ENCODE data around the gene FILIP1. TPM values are rescaled to one million over a fixed set of nuclear protein-coding genes. Genes with fewer than 3 reads are reported as not detected.
A peak's percentile ranks its signal among the peaks of the same experiment; 100 is the strongest.

The FILIP1 gene
- total RNA-seq, 4 donors from 2014 or later = 57.5 to 123 (median 93.8) TPM

- TF ChIP-seq POLR2A (IDR thresholded peaks at IDR 0.05) (no peak), CTCF (IDR thresholded peaks at IDR 0.05 in 4 of 5, conservative IDR thresholded peaks at IDR 0.05 in 1 of 5) (no peak)
- Histone ChIP-seq H3K27me3 (no peaks in the 10 kb centered on the region), H3K4me1 (peaks cover 62 to 66% of the 10 kb centered on the region in 2 donors), H3K9me3 (no peaks in the 10 kb centered on the region), H3K36me3 (no peaks in the 10 kb centered on the region), H3K27ac (peak overlapping the region; percentile 53 to 65 (median 60)), H3K4me3 (no peak overlapping the region)
- DNase-seq (no peak), ATAC-seq (peak; percentile 67 to 72)
- intact Hi-C loops (cut with DNase I; ENCODE audit: low total_unique reads) (no loop called here), in situ Hi-C loops (cut with MboI; ENCODE audit: low sequenced_read_pairs in 4 of 4) (no loop called here)
Observed at GRCh38 chr6:75458895-75459294, 34.7 kb downstream of the FILIP1 start.

- H3K4me3 ChIP-seq = no peak overlapping the region
- intact Hi-C loops (cut with DNase I; ENCODE audit: low total_unique reads) = no loop called here
- H3K36me3 ChIP-seq = no peaks in the 10 kb centered on the region
- ATAC-seq = no peak
- H3K9me3 ChIP-seq = no peaks in the 10 kb centered on the region
- DNase-seq = no peak
- H3K4me1 ChIP-seq = peaks cover 14 to 25% of the 10 kb centered on the region in 2 donors
- TF ChIP-seq CTCF (IDR thresholded peaks at IDR 0.05 in 4 of 5, conservative IDR thresholded peaks at IDR 0.05 in 1 of 5) (no peak), POLR2A (IDR thresholded peaks at IDR 0.05) (no peak)
- no peak overlapping the region for H3K27ac ChIP-seq
- in situ Hi-C loops (cut with MboI; ENCODE audit: low sequenced_read_pairs in 4 of 4) = no loop called here
- no peaks in the 10 kb centered on the region for H3K27me3 ChIP-seq
Observed at GRCh38 chr6:75450903-75451302, 42.7 kb downstream of the FILIP1 start.

GRCh38 chr6:75449630-75450206, 43.9 kb downstream of the FILIP1 start:
- Histone ChIP-seq H3K27me3 (no peaks in the 10 kb centered on the region), H3K27ac (peak overlapping the region in 2 of 4 donors; percentile 27 to 36), H3K4me1 (peaks cover 14 to 32% of the 10 kb centered on the region in 2 donors), H3K9me3 (no peaks in the 10 kb centered on the region), H3K4me3 (no peak overlapping the region), H3K36me3 (no peaks in the 10 kb centered on the region)
- TF ChIP-seq CTCF (IDR thresholded peaks at IDR 0.05 in 4 of 5, conservative IDR thresholded peaks at IDR 0.05 in 1 of 5) (no peak), POLR2A (IDR thresholded peaks at IDR 0.05) (no peak)
- in situ Hi-C loops (cut with MboI; ENCODE audit: low sequenced_read_pairs in 4 of 4) (no loop called here), intact Hi-C loops (cut with DNase I; ENCODE audit: low total_unique reads) (no loop called here)
- ATAC-seq (no peak), DNase-seq (no peak)

- intact Hi-C loops (cut with DNase I; ENCODE audit: low total_unique reads) = no loop called here
- Histone ChIP-seq H3K27ac (peak overlapping the region in 3 of 4 donors; percentile 3 to 70 (median 16)), H3K36me3 (no peaks in the 10 kb centered on the region), H3K4me1 (peaks cover 14 to 32% of the 10 kb centered on the region in 2 donors), H3K27me3 (no peaks in the 10 kb centered on the region), H3K4me3 (no peak overlapping the region), H3K9me3 (no peaks in the 10 kb centered on the region)
- TF ChIP-seq POLR2A (IDR thresholded peaks at IDR 0.05) (no peak), CTCF (IDR thresholded peaks at IDR 0.05 in 4 of 5, conservative IDR thresholded peaks at IDR 0.05 in 1 of 5) (no peak)
- in situ Hi-C loops (cut with MboI; ENCODE audit: low sequenced_read_pairs in 4 of 4) = no loop called here
- no peak for ATAC-seq
- no peak for DNase-seq
Observed at GRCh38 chr6:75446241-75446880, 47.2 kb downstream of the FILIP1 start.
